H1 (cell line): Measurements from ENCODE around the gene CLDN6. TPM values are rescaled to one million over a fixed set of nuclear protein-coding genes. Genes with fewer than 3 reads are reported as not detected.
A peak's percentile ranks its signal among the peaks of the same experiment; 100 is the strongest.

Experiments used
- BRCA1 ChIP-seq: IDR thresholded peaks from 2 replicates; pipeline ENCODE4 v1.6.1; 2012; ENCODE audit warnings: low read depth, low read length, improper control_type of control experiment
- polyA plus RNA-seq, 7 experiments: library from polyadenylated mRNA; depleted of rRNA in 3 of 7; stranded (reverse) in 5 of 7; unstranded in 2 of 7; fragments of >200 nt in 5 of 7; fragments of 200-250 nt in 2 of 7; gene quantifications; 1 replicate in 5 of 7; 2 replicates in 1 of 7; 4 replicates in 1 of 7; pipeline versions ENCODE4 v1.2.1 to v1.2.3, GENCODE V29; 2011 to 2013; ENCODE audit warnings: missing spikeins in 2 of 7, mixed read lengths in 2 of 7
- total RNA-seq: library from RNA; stranded (reverse); fragmentation: NEBNext Ultra II Directional; extraction: Animal tissue kit (Norgen Biotek cat#: 25700); gene quantifications from 2 replicates; pipeline ENCODE4 v1.2.1, GENCODE V29; 2021
- TF ChIP-seq, protein P1 (sequence below): fragments of 300-600 bp; sonication (generic); IDR thresholded peaks from 2 replicates; pipeline ENCODE4 v1.7.1; 2012; ENCODE audit warnings: low read length, moderate library complexity, mild to moderate bottlenecking, inconsistent platforms; ENCODE audit not compliant: insufficient replicate concordance
- TF ChIP-seq, protein P2 (sequence below): IDR thresholded peaks from 2 replicates; pipeline ENCODE4 v1.6.1; 2011; ENCODE audit warnings: low read length, improper control_type of control experiment

The CLDN6 gene
- total and polyA plus RNA-seq, 2 of the 8 experiments (the other 6 are each of a cell fraction or from before 2014, with no cell fraction given) = 747 to 1,115 TPM

DNA sequence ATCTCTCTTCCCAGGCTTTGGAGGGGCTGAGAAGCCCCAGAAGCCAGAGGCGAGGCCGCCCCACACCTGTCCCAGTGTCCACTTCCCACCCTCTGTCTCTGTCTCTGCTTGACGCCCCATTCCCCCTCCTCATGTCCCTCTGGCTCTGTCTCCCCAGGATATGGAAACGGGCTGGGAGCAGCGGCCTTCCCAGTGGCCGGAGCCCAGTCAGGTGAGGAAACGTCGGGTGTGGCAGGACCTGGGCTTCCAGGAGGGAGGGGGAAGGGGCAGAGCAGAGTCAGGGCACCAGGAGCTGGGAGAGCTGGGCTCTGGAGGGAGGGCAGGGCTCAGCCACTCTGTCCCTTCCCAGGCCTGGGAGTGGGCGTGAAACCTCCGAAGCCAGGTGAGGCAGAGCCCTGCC lies 27.1 kb downstream of the CLDN6 start (continued):
- TF ChIP-seq, protein P1, sequence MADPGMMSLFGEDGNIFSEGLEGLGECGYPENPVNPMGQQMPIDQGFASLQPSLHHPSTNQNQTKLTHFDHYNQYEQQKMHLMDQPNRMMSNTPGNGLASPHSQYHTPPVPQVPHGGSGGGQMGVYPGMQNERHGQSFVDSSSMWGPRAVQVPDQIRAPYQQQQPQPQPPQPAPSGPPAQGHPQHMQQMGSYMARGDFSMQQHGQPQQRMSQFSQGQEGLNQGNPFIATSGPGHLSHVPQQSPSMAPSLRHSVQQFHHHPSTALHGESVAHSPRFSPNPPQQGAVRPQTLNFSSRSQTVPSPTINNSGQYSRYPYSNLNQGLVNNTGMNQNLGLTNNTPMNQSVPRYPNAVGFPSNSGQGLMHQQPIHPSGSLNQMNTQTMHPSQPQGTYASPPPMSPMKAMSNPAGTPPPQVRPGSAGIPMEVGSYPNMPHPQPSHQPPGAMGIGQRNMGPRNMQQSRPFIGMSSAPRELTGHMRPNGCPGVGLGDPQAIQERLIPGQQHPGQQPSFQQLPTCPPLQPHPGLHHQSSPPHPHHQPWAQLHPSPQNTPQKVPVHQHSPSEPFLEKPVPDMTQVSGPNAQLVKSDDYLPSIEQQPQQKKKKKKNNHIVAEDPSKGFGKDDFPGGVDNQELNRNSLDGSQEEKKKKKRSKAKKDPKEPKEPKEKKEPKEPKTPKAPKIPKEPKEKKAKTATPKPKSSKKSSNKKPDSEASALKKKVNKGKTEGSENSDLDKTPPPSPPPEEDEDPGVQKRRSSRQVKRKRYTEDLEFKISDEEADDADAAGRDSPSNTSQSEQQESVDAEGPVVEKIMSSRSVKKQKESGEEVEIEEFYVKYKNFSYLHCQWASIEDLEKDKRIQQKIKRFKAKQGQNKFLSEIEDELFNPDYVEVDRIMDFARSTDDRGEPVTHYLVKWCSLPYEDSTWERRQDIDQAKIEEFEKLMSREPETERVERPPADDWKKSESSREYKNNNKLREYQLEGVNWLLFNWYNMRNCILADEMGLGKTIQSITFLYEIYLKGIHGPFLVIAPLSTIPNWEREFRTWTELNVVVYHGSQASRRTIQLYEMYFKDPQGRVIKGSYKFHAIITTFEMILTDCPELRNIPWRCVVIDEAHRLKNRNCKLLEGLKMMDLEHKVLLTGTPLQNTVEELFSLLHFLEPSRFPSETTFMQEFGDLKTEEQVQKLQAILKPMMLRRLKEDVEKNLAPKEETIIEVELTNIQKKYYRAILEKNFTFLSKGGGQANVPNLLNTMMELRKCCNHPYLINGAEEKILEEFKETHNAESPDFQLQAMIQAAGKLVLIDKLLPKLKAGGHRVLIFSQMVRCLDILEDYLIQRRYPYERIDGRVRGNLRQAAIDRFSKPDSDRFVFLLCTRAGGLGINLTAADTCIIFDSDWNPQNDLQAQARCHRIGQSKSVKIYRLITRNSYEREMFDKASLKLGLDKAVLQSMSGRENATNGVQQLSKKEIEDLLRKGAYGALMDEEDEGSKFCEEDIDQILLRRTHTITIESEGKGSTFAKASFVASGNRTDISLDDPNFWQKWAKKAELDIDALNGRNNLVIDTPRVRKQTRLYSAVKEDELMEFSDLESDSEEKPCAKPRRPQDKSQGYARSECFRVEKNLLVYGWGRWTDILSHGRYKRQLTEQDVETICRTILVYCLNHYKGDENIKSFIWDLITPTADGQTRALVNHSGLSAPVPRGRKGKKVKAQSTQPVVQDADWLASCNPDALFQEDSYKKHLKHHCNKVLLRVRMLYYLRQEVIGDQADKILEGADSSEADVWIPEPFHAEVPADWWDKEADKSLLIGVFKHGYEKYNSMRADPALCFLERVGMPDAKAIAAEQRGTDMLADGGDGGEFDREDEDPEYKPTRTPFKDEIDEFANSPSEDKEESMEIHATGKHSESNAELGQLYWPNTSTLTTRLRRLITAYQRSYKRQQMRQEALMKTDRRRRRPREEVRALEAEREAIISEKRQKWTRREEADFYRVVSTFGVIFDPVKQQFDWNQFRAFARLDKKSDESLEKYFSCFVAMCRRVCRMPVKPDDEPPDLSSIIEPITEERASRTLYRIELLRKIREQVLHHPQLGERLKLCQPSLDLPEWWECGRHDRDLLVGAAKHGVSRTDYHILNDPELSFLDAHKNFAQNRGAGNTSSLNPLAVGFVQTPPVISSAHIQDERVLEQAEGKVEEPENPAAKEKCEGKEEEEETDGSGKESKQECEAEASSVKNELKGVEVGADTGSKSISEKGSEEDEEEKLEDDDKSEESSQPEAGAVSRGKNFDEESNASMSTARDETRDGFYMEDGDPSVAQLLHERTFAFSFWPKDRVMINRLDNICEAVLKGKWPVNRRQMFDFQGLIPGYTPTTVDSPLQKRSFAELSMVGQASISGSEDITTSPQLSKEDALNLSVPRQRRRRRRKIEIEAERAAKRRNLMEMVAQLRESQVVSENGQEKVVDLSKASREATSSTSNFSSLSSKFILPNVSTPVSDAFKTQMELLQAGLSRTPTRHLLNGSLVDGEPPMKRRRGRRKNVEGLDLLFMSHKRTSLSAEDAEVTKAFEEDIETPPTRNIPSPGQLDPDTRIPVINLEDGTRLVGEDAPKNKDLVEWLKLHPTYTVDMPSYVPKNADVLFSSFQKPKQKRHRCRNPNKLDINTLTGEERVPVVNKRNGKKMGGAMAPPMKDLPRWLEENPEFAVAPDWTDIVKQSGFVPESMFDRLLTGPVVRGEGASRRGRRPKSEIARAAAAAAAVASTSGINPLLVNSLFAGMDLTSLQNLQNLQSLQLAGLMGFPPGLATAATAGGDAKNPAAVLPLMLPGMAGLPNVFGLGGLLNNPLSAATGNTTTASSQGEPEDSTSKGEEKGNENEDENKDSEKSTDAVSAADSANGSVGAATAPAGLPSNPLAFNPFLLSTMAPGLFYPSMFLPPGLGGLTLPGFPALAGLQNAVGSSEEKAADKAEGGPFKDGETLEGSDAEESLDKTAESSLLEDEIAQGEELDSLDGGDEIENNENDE = no peak
- TF ChIP-seq, protein P2, sequence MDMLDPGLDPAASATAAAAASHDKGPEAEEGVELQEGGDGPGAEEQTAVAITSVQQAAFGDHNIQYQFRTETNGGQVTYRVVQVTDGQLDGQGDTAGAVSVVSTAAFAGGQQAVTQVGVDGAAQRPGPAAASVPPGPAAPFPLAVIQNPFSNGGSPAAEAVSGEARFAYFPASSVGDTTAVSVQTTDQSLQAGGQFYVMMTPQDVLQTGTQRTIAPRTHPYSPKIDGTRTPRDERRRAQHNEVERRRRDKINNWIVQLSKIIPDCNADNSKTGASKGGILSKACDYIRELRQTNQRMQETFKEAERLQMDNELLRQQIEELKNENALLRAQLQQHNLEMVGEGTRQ = peak; percentile 25; the same call in 1 of the 2 replicates
- no peak for TF ChIP-seq BRCA1
